HEK293T (cell line): ENCODE data around the gene FBH1.

Experiments
- BHLHE40 ChIP-seq: fragments of 450-650 bp; IDR thresholded peaks from 2 replicates; pipeline ENCODE4 v1.6.1; 2016; ENCODE audit warnings: mild to moderate bottlenecking, moderate library complexity, borderline replicate concordance
- CTBP1 ChIP-seq: fragments of 450-650 bp; IDR thresholded peaks from 2 replicates; pipeline ENCODE4 v1.6.1; 2016; ENCODE audit warnings: borderline replicate concordance
- ELF4 ChIP-seq: fragments of 450-650 bp; IDR thresholded peaks from 2 replicates; pipeline ENCODE4 v1.6.1; 2017; ENCODE audit warnings: antibody characterized with exemption
- FOXA1 ChIP-seq: fragments of 450-650 bp; IDR thresholded peaks from 2 replicates; pipeline ENCODE4 v1.6.1; 2016; ENCODE audit warnings: mild to moderate bottlenecking
- FOXK2 ChIP-seq: fragments of 450-650 bp; IDR thresholded peaks from 2 replicates; pipeline ENCODE4 v1.6.1; 2016; ENCODE audit warnings: mild to moderate bottlenecking
- FOXM1 ChIP-seq: fragments of 450-650 bp; IDR thresholded peaks from 2 replicates; pipeline ENCODE4 v1.6.1; 2017; ENCODE audit warnings: mild to moderate bottlenecking, borderline replicate concordance
- HDGF ChIP-seq: fragments of 450-650 bp; IDR thresholded peaks from 2 replicates; pipeline ENCODE4 v1.6.1; 2017; ENCODE audit warnings: antibody characterized with exemption, borderline replicate concordance
- L3MBTL2 ChIP-seq: fragments of 450-650 bp; conservative IDR thresholded peaks from 2 replicates; pipeline ENCODE4 v1.6.1; 2016; ENCODE audit warnings: mild to moderate bottlenecking
- LEF1 ChIP-seq: fragments of 450-650 bp; IDR thresholded peaks from 2 replicates; pipeline ENCODE4 v1.6.1; 2017; ENCODE audit warnings: mild to moderate bottlenecking, borderline replicate concordance
- NFRKB ChIP-seq: fragments of 450-650 bp; IDR thresholded peaks from 2 replicates; pipeline ENCODE4 v1.6.1; 2016; ENCODE audit warnings: mild to moderate bottlenecking, moderate library complexity
- PKNOX1 ChIP-seq: fragments of 450-650 bp; IDR thresholded peaks from 2 replicates; pipeline ENCODE4 v1.6.1; 2016
- SP1 ChIP-seq: fragments of 450-650 bp; IDR thresholded peaks from 2 replicates; pipeline ENCODE4 v1.6.1; 2017
- SUZ12 ChIP-seq: fragments of 450-650 bp; IDR thresholded peaks from 2 replicates; pipeline ENCODE4 v1.6.1; 2016; ENCODE audit warnings: mild to moderate bottlenecking
- ZNF384 ChIP-seq: fragments of 450-650 bp; IDR thresholded peaks from 2 replicates; pipeline ENCODE4 v1.6.1; 2016

- TF ChIP-seq FOXM1, result no peak
- TF ChIP-seq SUZ12, result no peak
- TF ChIP-seq NFRKB, result no peak
- no peak for TF ChIP-seq ZNF384
- no peak for TF ChIP-seq HDGF
- no peak for TF ChIP-seq L3MBTL2
- no peak for TF ChIP-seq BHLHE40
- no peak for TF ChIP-seq SP1
- no peak for TF ChIP-seq PKNOX1
- TF ChIP-seq FOXA1, result no peak
- TF ChIP-seq ELF4, result no peak
- TF ChIP-seq CTBP1, result no peak
- no peak for TF ChIP-seq LEF1
- no peak for TF ChIP-seq FOXK2
Measured at GRCh38 chr10:5948208-5948585, 58.2 kb downstream of the FBH1 start.
